WTC11 (cell line): Measurements from ENCODE around the gene TBC1D22A. TPM values are rescaled to one million over a fixed set of nuclear protein-coding genes. Genes with fewer than 3 reads are reported as not detected.

Experiments used
- ATAC-seq: fragments of 200-7000 bp; cut with Tn5 transposase; 2 replicates; pipeline ENCODE4 v1.10.0; 2021; ENCODE audit warnings: mild to moderate bottlenecking, moderate library complexity
- CTCF ChIA-PET: fragments of 300-600 bp; sonication (Branson Sonifier 250); formaldehyde crosslinking; loops from one replicate; lab custom pipeline; 2021; ENCODE audit warnings: antibody characterized with exemption; lab: Charles Lee
- POLR2A ChIA-PET: fragments of 350-600 bp; sonication (Branson Sonifier 250); formaldehyde crosslinking; loops from one replicate; lab custom pipeline; 2021; ENCODE audit warnings: antibody characterized with exemption; lab: Charles Lee
- DNase-seq: peaks from one replicate; pipeline ENCODE4 v3.0.0; 2021; ENCODE audit warnings: low spot score
- H3K27ac Mint-ChIP-seq: 2 replicates; pipeline ENCODE4 v1.8.0; 2021; ENCODE audit warnings: mixed read lengths
- H3K27me3 Mint-ChIP-seq: 2 replicates; pipeline ENCODE4 v1.8.0; 2021; ENCODE audit warnings: low read depth, mild to moderate bottlenecking, moderate library complexity, mixed read lengths
- H3K36me3 Mint-ChIP-seq: 2 replicates; pipeline ENCODE4 v1.8.0; 2021; ENCODE audit warnings: mixed read lengths
- H3K4me1 Mint-ChIP-seq: 2 replicates; pipeline ENCODE4 v1.8.0; 2022; ENCODE audit warnings: mixed read lengths
- H3K4me3 Mint-ChIP-seq: 2 replicates; pipeline ENCODE4 v1.8.0; 2021; ENCODE audit warnings: mild to moderate bottlenecking, moderate library complexity, mixed read lengths
- H3K9me3 Mint-ChIP-seq: 2 replicates; pipeline ENCODE4 v1.8.0; 2021; ENCODE audit warnings: mixed read lengths
- CBFB ChIP-seq: sonication (generic); formaldehyde crosslinking; IDR thresholded peaks from 2 replicates; pipeline ENCODE4 v1.8.1; 2022; ENCODE audit warnings: mild to moderate bottlenecking, low read depth, missing genetic modification reagents
- CREM ChIP-seq: sonication (generic); formaldehyde crosslinking; IDR thresholded peaks from 2 replicates; pipeline ENCODE4 v1.8.1; 2022; ENCODE audit warnings: mild to moderate bottlenecking, missing genetic modification reagents, moderate library complexity
- ELF4 ChIP-seq: sonication (generic); formaldehyde crosslinking; IDR thresholded peaks from 2 replicates; pipeline ENCODE4 v1.8.1; 2022; ENCODE audit warnings: low read depth, mild to moderate bottlenecking, moderate library complexity, missing genetic modification reagents
- GRHL2 ChIP-seq: fragments of 250-450 bp; sonication (Bioruptor Pico); IDR thresholded peaks from 2 replicates; pipeline ENCODE4 v1.8.0; 2022; ENCODE audit warnings: mild to moderate bottlenecking, moderate library complexity; ENCODE audit not compliant: insufficient replicate concordance, severe bottlenecking
- NFYB ChIP-seq: sonication (generic); formaldehyde crosslinking; conservative IDR thresholded peaks from 2 replicates; pipeline ENCODE4 v1.8.0; 2022; ENCODE audit warnings: low read depth, missing genetic modification reagents
- NR1H2 ChIP-seq: sonication (generic); formaldehyde crosslinking; IDR thresholded peaks from 2 replicates; pipeline ENCODE4 v1.9.0; 2021; ENCODE audit warnings: mild to moderate bottlenecking, moderate library complexity, missing genetic modification reagents
- RORB ChIP-seq: fragments of 250-450 bp; sonication (Bioruptor Pico); IDR thresholded peaks from 2 replicates; pipeline ENCODE4 v1.9.0; 2021; ENCODE audit warnings: mild to moderate bottlenecking
- SMAD3 ChIP-seq: sonication (generic); formaldehyde crosslinking; IDR thresholded peaks from 2 replicates; pipeline ENCODE4 v1.8.0; 2022; ENCODE audit warnings: missing genetic modification reagents, mild to moderate bottlenecking, borderline replicate concordance
- SP1 ChIP-seq: sonication (generic); formaldehyde crosslinking; conservative IDR thresholded peaks from 2 replicates; pipeline ENCODE4 v1.8.1; 2022; ENCODE audit warnings: missing genetic modification reagents
- TEAD4 ChIP-seq: sonication (generic); formaldehyde crosslinking; IDR thresholded peaks from 2 replicates; pipeline ENCODE4 v1.8.0; 2022; ENCODE audit warnings: mild to moderate bottlenecking, missing genetic modification reagents
- TP53 ChIP-seq: sonication (generic); formaldehyde crosslinking; IDR thresholded peaks from 2 replicates; pipeline ENCODE4 v1.8.1; 2023; ENCODE audit warnings: mild to moderate bottlenecking, missing genetic modification reagents
- ZNF219 ChIP-seq: sonication (generic); formaldehyde crosslinking; IDR thresholded peaks from 2 replicates; pipeline ENCODE4 v1.8.0; 2023; ENCODE audit warnings: missing genetic modification reagents, mild to moderate bottlenecking, borderline replicate concordance
- ZNF263 ChIP-seq: sonication (generic); formaldehyde crosslinking; IDR thresholded peaks from 2 replicates; pipeline ENCODE4 v1.8.1; 2022; ENCODE audit warnings: low read depth, mild to moderate bottlenecking, moderate library complexity, missing genetic modification reagents
- total RNA-seq: library from RNA; stranded (reverse); gene quantifications from 3 replicates; pipeline ENCODE4 v1.2.3, GENCODE V29; 2021
- TF ChIP-seq, protein P1 (sequence below): fragments of 250-450 bp; sonication (Bioruptor Pico); conservative IDR thresholded peaks from 2 replicates; pipeline ENCODE4 v1.9.0; 2021; ENCODE audit warnings: mild to moderate bottlenecking
- TF ChIP-seq, protein P2 (sequence below): sonication (generic); formaldehyde crosslinking; IDR thresholded peaks from 2 replicates; pipeline ENCODE4 v1.8.0; 2022; ENCODE audit warnings: mild to moderate bottlenecking, missing genetic modification reagents
- TF ChIP-seq, protein P3 (sequence below): sonication (generic); formaldehyde crosslinking; IDR thresholded peaks from 2 replicates; pipeline ENCODE4 v1.8.0; 2023; ENCODE audit warnings: mild to moderate bottlenecking, missing genetic modification reagents
- TF ChIP-seq, protein P4 (sequence below): sonication (generic); formaldehyde crosslinking; IDR thresholded peaks from 2 replicates; pipeline ENCODE4 v1.8.1; 2022; ENCODE audit warnings: missing genetic modification reagents, borderline replicate concordance
- TF ChIP-seq, protein P5 (sequence below): sonication (generic); formaldehyde crosslinking; IDR thresholded peaks from 2 replicates; pipeline ENCODE4 v1.8.0; 2023; ENCODE audit warnings: missing genetic modification reagents
- TF ChIP-seq, protein P6 (sequence below): sonication (generic); formaldehyde crosslinking; IDR thresholded peaks from 2 replicates; pipeline ENCODE4 v1.8.0; 2023; ENCODE audit warnings: missing genetic modification reagents, mild to moderate bottlenecking, borderline replicate concordance

TBC1D22A gene
- total RNA-seq, 1 experiment from 2014 or later = 18.1 TPM

DNA sequence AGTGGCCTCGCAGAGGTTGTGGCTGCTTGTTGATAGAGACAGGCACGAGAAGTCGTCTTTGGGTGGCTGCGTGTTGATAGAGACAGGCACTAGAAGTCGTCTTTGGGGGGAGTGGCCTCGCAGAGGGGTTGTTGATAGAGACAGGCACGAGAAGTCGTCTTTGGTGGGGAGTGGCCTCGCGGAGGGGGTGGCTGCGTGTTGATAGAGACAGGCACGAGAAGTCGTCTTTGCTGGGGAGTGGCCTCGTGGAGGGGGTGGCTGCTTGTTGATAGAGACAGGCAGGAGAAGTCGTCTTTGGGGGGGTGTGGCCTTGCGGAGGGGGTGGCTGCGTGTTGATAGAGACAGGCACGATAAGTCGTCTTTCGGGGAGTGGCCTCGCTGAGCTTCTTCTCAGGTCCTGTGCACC lies 328.8 kb downstream of the TBC1D22A start:
- POLR2A ChIA-PET = interaction anchor here (0.8 kb wide), 1 partner anchor 12 kb away, joined by 4 read pairs; no protein-coding TSS in a partner anchor
- peaks cover 13% of the 10 kb centered on the region for H3K36me3 Mint-ChIP-seq
- peaks cover 4% of the 10 kb centered on the region for H3K27me3 Mint-ChIP-seq
- TF ChIP-seq NR1H2 (CRISPR knock-in tag) (no peak), ELF4 (CRISPR knock-in tag) (no peak), CREM (CRISPR knock-in tag) (no peak), GRHL2 (CRISPR knock-in tag) (no peak), SP1 (CRISPR knock-in tag) (no peak), ZNF219 (no peak)
- TF ChIP-seq, protein P1, sequence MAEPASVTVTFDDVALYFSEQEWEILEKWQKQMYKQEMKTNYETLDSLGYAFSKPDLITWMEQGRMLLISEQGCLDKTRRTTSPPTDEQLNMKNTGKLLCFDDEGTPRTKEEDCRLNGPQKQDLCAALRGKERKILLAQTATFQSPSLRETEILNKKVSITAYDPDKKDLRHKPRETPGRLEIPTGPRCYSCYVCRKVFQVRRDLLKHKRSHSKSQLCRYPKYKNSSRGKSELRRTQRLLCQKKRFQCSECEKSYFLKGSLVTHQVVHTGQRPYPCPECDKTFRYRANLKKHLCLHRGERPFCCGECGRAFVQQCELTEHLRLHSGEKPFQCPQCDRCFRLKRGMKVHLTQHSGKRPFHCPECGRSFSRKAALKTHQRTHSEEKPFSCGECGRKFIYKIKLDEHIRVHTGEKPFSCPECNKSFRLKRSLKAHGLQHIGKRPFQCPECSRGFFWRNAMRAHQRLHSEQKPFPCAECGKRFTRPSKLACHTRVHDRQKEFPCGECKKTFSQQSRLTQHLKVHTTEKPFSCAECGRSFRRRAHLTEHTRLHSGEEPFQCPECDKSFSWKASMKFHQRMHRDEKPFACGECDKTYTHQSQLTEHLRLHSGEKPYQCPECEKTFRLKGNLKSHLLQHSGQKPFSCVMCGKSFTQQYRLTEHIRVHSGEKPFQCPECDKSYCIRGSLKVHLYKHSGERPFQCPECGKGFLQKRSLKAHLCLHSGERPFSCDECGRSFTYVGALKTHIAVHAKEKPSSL = no peak
- TF ChIP-seq, protein P2, sequence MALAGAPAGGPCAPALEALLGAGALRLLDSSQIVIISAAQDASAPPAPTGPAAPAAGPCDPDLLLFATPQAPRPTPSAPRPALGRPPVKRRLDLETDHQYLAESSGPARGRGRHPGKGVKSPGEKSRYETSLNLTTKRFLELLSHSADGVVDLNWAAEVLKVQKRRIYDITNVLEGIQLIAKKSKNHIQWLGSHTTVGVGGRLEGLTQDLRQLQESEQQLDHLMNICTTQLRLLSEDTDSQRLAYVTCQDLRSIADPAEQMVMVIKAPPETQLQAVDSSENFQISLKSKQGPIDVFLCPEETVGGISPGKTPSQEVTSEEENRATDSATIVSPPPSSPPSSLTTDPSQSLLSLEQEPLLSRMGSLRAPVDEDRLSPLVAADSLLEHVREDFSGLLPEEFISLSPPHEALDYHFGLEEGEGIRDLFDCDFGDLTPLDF (CRISPR knock-in tag) = no peak
- TF ChIP-seq, protein P3, sequence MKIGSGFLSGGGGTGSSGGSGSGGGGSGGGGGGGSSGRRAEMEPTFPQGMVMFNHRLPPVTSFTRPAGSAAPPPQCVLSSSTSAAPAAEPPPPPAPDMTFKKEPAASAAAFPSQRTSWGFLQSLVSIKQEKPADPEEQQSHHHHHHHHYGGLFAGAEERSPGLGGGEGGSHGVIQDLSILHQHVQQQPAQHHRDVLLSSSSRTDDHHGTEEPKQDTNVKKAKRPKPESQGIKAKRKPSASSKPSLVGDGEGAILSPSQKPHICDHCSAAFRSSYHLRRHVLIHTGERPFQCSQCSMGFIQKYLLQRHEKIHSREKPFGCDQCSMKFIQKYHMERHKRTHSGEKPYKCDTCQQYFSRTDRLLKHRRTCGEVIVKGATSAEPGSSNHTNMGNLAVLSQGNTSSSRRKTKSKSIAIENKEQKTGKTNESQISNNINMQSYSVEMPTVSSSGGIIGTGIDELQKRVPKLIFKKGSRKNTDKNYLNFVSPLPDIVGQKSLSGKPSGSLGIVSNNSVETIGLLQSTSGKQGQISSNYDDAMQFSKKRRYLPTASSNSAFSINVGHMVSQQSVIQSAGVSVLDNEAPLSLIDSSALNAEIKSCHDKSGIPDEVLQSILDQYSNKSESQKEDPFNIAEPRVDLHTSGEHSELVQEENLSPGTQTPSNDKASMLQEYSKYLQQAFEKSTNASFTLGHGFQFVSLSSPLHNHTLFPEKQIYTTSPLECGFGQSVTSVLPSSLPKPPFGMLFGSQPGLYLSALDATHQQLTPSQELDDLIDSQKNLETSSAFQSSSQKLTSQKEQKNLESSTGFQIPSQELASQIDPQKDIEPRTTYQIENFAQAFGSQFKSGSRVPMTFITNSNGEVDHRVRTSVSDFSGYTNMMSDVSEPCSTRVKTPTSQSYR (CRISPR knock-in tag) = no peak
- TF ChIP-seq, all 79 proteins: peak for 0
- peaks cover 42% of the 10 kb centered on the region for H3K4me1 Mint-ChIP-seq
- peak overlapping the region; percentile 71 for H3K4me3 Mint-ChIP-seq
- ATAC-seq = no peak
- DNase-seq = no peak
- CTCF ChIA-PET = interaction anchor here (0.6 kb wide), 1 partner anchor 124 kb away, joined by 4 read pairs; no protein-coding TSS in a partner anchor
- peaks cover 11% of the 10 kb centered on the region for H3K9me3 Mint-ChIP-seq
- peak overlapping the region; percentile 25 for H3K27ac Mint-ChIP-seq

DNA sequence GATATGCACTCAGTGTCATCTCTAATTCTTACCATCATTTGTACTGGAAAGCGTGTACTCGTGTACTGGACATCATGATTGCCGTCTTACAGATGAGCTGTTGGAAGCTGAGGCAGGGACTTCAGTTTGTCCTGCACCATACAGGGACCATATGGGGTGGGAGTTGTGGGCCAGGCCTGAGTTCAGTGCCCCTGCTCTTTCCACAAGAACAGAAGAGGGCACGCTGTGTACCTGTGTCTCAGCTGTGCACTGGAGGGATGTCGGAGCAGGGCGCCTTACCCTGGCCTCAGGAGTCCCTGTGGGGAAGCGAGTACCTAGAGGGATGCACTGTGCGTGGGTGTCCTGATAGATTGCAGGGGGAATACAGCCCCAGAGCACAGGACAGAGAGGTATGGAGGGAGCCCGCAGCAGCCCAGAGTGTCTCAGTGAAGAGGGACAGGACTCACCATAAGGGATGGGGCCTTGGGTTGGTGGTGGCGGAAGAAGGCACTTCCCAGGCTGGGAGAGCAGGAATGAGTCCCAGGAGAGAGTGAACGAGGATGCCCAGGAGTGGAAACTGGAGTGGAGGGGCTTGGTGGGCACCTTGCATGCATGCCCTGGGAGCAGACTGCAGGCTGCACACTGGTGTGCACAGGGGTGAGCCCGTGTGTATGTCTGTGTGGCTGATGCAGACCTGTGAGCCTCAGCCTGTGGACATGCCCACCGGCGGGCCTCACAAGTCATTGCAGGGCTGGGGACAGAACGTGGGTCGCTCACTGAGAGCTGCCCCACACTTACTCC lies 329.7 kb downstream of the TBC1D22A start:
- DNase-seq = no peak
- ChIA-PET POLR2A (interaction anchor here (0.8 kb wide), 1 partner anchor 11 kb away, joined by 4 read pairs; no protein-coding TSS in a partner anchor), CTCF (interaction anchor here (0.6 kb wide), 1 partner anchor 125 kb away, joined by 4 read pairs; no protein-coding TSS in a partner anchor)
- peaks cover 13% of the 10 kb centered on the region for H3K36me3 Mint-ChIP-seq
- no peak overlapping the region; the same call in 1 of the 2 replicates for H3K4me3 Mint-ChIP-seq
- H3K27me3 Mint-ChIP-seq = peaks cover 4% of the 10 kb centered on the region
- no peak for ATAC-seq
- 0 out of 2 replicates have a peak overlapping the region, but pooled peaks have one; percentile 35 for H3K27ac Mint-ChIP-seq
- peaks cover 15% of the 10 kb centered on the region for H3K9me3 Mint-ChIP-seq
- peaks cover 42% of the 10 kb centered on the region for H3K4me1 Mint-ChIP-seq
- no peak for TF ChIP-seq CBFB (CRISPR knock-in tag)
- no peak for TF ChIP-seq GRHL2 (CRISPR knock-in tag)
- TF ChIP-seq, protein P4, sequence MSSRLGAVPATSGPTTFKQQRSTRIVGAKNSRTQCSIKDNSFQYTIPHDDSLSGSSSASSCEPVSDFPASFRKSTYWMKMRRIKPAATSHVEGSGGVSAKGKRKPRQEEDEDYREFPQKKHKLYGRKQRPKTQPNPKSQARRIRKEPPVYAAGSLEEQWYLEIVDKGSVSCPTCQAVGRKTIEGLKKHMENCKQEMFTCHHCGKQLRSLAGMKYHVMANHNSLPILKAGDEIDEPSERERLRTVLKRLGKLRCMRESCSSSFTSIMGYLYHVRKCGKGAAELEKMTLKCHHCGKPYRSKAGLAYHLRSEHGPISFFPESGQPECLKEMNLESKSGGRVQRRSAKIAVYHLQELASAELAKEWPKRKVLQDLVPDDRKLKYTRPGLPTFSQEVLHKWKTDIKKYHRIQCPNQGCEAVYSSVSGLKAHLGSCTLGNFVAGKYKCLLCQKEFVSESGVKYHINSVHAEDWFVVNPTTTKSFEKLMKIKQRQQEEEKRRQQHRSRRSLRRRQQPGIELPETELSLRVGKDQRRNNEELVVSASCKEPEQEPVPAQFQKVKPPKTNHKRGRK (CRISPR knock-in tag) = no peak
- no peak for TF ChIP-seq ZNF263 (CRISPR knock-in tag)
- TF ChIP-seq SMAD3 (CRISPR knock-in tag) = no peak
- TF ChIP-seq, protein P5, sequence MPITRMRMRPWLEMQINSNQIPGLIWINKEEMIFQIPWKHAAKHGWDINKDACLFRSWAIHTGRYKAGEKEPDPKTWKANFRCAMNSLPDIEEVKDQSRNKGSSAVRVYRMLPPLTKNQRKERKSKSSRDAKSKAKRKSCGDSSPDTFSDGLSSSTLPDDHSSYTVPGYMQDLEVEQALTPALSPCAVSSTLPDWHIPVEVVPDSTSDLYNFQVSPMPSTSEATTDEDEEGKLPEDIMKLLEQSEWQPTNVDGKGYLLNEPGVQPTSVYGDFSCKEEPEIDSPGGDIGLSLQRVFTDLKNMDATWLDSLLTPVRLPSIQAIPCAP = no peak
- no peak for TF ChIP-seq TP53 (CRISPR knock-in tag)
- TF ChIP-seq RORB (CRISPR knock-in tag) = no peak
- TF ChIP-seq TEAD4 (CRISPR knock-in tag) = no peak
- no peak for TF ChIP-seq NFYB (CRISPR knock-in tag)
- TF ChIP-seq, protein P6, sequence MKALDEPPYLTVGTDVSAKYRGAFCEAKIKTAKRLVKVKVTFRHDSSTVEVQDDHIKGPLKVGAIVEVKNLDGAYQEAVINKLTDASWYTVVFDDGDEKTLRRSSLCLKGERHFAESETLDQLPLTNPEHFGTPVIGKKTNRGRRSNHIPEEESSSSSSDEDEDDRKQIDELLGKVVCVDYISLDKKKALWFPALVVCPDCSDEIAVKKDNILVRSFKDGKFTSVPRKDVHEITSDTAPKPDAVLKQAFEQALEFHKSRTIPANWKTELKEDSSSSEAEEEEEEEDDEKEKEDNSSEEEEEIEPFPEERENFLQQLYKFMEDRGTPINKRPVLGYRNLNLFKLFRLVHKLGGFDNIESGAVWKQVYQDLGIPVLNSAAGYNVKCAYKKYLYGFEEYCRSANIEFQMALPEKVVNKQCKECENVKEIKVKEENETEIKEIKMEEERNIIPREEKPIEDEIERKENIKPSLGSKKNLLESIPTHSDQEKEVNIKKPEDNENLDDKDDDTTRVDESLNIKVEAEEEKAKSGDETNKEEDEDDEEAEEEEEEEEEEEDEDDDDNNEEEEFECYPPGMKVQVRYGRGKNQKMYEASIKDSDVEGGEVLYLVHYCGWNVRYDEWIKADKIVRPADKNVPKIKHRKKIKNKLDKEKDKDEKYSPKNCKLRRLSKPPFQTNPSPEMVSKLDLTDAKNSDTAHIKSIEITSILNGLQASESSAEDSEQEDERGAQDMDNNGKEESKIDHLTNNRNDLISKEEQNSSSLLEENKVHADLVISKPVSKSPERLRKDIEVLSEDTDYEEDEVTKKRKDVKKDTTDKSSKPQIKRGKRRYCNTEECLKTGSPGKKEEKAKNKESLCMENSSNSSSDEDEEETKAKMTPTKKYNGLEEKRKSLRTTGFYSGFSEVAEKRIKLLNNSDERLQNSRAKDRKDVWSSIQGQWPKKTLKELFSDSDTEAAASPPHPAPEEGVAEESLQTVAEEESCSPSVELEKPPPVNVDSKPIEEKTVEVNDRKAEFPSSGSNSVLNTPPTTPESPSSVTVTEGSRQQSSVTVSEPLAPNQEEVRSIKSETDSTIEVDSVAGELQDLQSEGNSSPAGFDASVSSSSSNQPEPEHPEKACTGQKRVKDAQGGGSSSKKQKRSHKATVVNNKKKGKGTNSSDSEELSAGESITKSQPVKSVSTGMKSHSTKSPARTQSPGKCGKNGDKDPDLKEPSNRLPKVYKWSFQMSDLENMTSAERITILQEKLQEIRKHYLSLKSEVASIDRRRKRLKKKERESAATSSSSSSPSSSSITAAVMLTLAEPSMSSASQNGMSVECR (CRISPR knock-in tag) = no peak
